Measurements from ENCODE around the gene NOL4L. TPM values are rescaled to one million over a fixed set of nuclear protein-coding genes. Genes with fewer than 3 reads are reported as not detected.

NOL4L gene
- total RNA-seq, 1 donor from 2014 or later, result 15.4 TPM

DNA sequence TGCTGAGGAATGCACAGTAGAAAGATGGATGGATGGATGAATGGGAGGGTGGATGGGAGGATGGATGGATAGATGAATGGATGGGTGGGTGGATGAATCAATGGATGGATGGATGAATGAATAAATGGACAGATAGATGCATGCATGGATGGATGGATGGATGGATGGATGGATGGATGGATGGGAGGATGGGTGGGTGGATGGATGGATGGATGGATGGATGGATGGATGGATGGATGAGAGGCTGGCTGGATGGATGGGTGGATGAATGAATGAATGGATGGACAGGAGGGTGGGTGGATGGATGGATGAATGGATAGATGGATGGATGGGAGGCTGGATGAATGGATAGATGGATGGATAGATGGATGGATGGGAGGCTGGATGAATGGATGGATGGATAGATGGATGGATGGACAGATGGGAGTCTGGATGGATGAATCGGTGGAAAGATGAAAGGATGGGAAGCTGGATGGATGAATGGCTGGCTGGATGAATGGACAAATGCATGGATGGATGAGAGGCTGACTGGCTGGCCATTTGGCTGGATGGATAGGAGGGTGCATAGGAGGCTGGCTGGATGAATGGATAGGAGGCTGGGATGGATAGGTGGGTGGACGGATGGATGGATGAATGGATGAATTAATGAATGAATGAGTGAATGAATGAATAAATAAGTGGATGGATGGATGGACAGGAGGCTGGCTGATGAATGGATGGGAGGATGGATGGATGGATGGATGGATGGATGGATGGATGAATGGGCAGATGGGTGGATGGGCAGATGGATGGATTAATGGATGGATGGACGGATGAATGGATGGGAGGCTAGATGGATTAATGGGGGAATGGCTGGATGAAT is 28.3 kb upstream of the NOL4L start:
- DNase-seq (ENCODE audit: low read depth), result no peak

- DNase-seq (ENCODE audit: low read depth), result no peak
These were observed 27.4 kb upstream of the NOL4L start for GRCh38 chr20:32612351-32613191.

DNA sequence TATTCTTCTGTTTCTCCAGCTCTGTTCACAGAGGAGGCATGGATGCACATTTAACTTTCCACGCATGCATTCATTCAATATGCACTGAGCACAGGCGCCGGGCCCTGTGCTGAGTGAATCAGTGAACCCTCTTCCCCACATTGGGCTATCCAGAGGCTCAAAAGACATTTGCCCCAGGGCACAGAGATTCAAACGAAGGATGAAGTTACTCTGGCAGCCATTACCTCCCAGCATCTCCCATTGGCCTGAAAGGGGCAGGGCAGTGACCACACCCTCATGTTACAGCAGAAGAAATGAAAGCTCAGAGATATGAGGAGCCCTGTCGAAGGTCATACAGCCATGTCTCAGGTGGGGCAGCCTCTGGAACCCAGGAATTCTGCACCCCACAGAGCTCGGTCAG is 26.7 kb upstream of the NOL4L start:
- DNase-seq (ENCODE audit: low read depth), result no peak

- no peak for DNase-seq (ENCODE audit: low read depth)
These were observed 26.2 kb upstream of the NOL4L start for GRCh38 chr20:32611286-32611685.

DNA sequence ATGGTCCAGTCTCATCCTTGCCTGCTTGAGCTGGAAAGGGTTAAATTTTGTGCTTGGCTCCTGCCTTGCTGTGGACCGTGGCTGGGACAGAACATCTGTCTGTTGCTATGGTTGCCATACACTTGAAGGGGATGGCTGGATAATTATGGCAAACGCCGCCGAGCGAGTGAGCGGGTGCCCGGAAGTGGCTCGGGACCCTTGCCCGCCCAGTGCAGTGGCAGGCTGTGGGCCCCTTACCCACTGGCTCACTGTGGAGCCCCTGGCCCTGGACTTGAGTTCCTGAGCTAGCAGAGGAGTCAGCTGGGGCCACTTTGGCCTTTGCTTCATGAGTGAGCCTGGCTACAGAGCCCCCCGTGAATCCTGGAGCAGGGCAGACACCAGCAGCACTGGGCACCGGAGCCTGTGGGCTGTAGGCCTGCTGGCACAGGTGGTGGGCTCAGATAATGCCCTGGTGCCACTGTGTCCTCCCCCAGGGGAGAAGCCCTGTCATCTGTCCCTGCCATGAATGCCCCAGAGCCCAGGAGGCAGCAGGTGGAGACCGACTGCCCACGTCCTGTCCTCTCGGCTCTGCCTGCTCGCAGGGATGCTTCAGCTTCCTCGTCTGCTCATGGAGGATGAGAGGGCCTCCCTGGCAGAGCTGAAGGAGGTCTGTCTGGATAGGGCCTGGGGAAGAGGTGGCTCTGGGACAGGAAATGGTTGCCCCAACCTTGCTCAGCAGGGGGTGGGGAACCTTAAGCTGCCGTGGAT is 25.5 kb upstream of the NOL4L start:
- no peak for DNase-seq (ENCODE audit: low read depth)

DNA sequence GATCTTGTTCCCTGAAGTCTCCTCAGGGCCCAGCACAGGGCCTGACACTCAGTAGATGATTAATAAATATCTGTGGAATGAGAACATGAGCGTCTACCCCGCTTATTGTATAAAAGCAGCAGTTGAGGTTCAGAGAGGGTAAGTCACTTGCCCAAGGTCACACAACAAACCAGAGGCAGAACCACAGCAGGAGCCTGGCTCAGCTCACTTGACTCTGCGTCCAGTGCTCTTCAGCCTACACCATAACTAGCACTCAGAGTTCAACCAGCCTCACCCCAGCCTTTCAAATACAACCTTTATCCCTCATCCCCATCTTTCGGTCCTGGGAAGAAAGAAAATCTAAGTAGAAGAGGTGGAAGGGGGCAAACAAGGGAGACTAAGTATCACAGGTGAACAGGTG is 24.9 kb upstream of the NOL4L start:
- DNase-seq (ENCODE audit: low read depth), result no peak

DNA sequence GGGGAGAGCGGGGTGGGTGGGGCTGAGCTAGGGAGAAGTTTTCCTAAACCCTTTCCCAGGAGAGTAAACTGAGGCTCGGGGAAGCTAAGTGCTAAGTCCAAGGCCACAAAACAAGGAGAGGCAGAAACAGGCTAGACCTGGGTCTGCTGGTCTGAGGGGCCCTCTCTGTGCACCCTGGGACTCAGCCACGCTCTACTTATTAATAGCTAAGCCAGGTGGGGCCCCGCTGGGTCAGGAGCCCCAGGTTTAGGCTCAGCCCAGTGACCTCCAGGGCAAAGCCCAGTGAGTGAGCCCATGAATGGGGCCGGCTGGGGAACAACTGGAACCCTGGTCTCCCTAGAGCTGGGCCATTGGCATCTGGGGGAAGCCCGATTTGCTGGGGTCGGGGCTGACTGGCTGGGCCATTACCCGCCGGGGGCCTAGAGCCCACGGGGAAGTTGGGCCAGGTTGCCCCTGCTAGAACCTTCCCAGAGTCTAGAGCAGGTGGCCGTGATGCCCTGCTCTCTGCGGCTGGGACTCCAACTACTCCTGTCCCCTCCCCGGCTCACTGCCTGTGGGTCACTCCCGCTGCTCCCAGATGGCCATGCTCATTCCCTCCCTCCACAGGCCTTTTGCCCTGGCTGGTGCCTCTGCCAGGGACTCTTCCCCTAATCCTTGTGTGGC is 24.1 kb upstream of the NOL4L start:
- no peak for DNase-seq (ENCODE audit: low read depth)

GRCh38 chr20:32608664-32609015 is 23.5 kb upstream of the NOL4L start:
- no peak for DNase-seq (ENCODE audit: low read depth)

DNA sequence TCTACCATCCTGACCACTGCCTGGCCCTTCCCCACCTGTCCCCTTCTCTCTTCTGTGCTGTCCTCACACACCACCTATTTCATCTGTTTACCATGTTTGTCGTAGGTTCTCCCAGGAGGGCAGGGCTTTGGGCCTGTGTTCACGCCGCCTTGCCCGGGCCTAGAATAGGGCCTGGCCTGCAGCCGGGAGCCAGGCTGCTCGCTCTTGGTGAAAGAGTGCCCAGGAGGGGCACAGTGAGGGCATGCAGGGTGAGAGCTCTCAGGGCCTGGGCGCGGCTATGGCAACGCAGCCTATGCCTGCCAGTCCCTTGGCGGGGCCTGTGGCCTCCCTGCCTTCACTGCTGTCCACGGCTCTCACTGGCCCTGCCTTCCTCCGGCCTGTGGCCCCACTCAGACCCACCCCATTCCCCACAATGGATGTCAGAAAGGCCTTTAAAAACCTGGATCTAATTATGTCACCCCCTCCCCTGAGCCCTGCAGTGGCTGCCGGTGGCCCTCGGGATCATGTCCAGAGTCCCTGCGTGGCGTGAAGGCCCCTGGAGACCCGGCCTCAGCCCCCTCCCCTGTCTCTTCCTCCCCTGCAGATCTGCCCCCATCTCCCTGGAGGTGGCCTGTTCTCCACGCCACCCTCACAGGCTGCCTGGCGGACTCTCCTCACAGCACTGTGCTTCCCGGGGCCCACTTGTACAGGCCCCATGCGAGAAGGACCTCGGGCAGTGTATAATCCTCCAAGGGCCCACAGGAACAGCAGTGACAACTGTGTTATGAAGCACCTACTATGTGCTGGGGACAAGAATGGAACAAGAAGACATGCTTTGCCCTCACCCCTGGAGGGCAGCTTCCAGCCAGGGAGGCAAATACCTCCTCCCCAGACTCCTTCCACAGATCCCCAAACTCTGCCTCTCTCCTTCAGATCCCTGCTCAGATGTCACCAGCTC is 22.9 kb upstream of the NOL4L start:
- DNase-seq (ENCODE audit: low read depth), result no peak

- no peak for DNase-seq (ENCODE audit: low read depth)
These were observed 22.2 kb upstream of the NOL4L start for GRCh38 chr20:32607324-32607723.

- no peak for DNase-seq (ENCODE audit: low read depth)
These were observed 21.7 kb upstream of the NOL4L start for GRCh38 chr20:32606790-32607189.

DNA sequence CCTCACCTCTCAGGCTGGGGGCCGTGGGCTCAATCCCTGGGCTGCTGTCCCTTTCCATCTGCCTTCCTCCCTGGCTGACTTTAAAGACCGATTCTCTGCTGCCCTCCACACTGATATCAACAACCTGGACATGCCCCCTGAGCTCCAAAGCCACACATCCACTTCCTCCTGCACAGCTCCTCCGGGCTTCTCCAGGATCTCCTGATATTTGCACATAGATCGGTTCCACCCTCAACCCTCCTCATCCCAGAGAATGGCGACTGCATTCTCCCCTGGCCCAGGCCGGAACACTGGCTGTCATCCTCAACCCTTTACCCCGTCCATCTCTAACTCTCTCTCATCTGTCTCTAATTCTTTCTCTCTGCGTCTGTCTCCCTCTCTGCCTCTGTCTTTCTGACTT is 21.0 kb upstream of the NOL4L start:
- no peak for DNase-seq (ENCODE audit: low read depth)

- DNase-seq (ENCODE audit: low read depth), result peak; percentile 6
These were observed 20.1 kb upstream of the NOL4L start for GRCh38 chr20:32605167-32605656.

GRCh38 chr20:32603046-32603726 is 18.1 kb upstream of the NOL4L start:
- DNase-seq (ENCODE audit: low read depth), result no peak

- DNase-seq (ENCODE audit: low read depth), result no peak
These were observed 17.1 kb upstream of the NOL4L start for GRCh38 chr20:32602273-32602672.

DNA sequence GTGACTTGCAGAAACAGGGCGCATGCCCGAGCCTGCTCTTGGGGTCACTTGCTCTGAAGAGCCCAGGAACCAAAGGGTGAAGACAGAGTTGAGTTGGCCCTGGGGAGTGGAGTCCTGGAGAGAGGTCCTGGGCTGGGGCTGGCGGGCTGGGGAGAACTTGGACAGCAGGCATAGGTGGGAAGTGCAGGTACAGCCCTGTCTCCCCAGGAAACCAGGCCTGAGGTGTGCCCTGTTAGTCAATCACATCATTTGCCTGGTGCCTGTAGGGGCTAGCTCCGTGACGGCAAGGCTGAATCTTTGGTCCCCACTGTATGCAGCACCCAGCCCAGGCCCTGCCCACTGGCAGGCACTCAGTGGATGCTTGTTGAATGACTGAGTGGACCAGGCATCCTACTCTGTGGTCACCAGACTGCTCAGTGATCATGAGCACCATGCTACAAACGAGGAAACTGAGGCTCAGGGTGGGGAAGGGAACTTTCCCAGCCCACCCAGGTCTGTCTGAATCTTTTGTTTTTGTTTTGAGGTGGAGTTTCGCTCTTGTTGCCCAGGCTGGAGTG is 15.6 kb upstream of the NOL4L start:
- no peak for DNase-seq (ENCODE audit: low read depth)

DNA sequence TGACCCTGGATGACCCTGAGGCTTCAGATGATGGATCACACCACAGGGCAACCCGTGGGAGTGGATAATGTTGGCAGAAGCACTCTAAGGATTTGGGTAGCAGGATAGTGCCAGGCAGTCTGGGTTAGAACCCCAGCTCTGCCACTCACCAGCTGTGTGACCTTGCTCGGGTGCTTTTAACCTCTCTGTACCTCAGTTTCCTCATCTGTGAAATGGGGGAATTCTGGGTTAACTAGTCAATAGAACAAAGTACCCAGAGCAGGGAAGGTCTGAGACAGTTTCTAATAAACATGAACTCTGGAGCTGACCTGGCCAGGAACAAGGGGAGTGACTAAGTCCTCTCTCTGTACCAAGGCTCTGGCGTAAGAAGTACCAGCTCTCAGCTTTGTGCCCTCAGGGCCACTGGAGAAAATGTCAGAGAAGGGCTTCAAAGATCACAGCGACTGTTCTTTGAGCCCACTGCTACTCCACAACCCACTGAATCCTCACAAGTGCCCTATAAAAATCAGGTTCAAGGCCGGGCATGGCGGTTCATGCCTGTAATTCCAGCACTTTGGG is 14.7 kb upstream of the NOL4L start:
- DNase-seq (ENCODE audit: low read depth), result peak; percentile 17

DNA sequence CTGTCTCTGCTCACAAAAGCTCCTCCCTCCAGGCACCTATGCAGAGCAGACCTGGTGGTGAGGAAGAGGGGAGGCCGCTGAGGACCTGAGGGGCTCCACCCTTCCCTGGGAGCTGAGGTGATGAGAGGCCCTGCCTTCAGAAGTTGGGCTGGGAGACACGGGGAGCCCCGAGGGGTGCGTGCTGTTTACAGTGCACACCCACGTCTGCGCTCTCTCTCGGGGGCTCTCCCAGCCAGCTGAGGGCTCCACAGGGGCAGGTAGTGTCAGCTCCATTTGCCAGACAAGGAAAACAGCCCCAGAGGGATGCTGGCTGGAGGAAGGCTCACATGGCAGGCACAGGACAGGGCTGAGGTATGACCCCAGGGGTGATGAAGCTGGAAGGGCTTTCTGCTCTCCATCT is 13.5 kb upstream of the NOL4L start:
- DNase-seq (ENCODE audit: low read depth), result no peak

- DNase-seq (ENCODE audit: low read depth), result no peak
These were observed 12.6 kb upstream of the NOL4L start for GRCh38 chr20:32597714-32598113.

Data from renal cortical epithelial cell (primary cell).